Activated gamma-delta T cell treated with anti-CD3 and anti-CD28 coated beads, Interleukin-2, amount 50 U/mL, for 16 hours (primary cell): ENCODE data around the gene ADO.
"Not testable (repeated sequence)": the region's sequence is repeated elsewhere in the genome, so short reads cannot be mapped to it uniquely, and the experiment has no call there.

Experiments used
- DNase-seq: peaks from one replicate; pipeline ENCODE4 v3.0.0-alpha.2; 2020; ENCODE audit warnings: low read depth

ADO gene

DNA sequence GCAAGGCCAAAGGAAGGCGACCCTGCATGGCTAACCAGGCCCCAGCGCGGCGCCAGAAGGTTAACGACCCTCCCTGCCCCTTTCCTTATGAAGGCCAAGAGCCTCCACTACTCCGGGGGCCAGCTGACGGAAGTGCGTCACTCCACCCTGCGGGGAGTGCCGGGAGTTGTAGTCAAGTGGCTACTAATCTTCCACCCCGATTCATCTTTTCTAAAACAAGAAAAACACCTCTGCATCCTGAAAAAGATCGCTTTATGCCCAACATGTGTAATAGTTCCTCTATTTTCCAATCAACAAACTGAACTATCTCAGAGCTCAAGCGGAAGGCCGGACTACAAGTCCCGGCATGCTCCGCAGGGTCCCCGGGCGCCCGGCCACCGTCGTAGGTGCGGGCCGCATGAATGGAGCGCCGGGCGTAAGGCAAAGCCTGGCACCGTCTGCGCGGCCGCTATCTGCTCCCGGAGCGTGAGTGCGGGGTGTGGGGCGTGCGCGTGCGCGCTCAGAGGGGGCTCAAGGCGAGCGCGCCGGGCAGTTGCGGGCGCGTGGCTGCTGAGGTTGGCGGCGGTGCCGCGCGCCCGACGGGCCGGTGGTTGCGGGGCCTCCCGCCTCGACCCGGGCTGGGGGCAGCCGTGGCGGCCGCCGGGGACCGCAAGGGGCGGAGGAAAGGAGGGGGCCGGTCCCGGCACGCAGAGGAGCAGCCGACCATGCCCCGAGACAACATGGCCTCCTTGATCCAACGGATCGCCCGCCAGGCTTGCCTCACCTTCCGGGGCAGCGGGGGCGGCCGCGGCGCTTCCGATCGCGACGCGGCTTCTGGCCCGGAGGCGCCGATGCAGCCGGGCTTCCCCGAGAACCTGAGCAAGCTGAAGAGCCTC lies at the start of gene ADO:
ADO (plus strand) TSS at position 365 of the 875 bp plus-strand sequence; CDS start at position 705, 340 bp downstream.
- peak; percentile 69 for DNase-seq

DNA sequence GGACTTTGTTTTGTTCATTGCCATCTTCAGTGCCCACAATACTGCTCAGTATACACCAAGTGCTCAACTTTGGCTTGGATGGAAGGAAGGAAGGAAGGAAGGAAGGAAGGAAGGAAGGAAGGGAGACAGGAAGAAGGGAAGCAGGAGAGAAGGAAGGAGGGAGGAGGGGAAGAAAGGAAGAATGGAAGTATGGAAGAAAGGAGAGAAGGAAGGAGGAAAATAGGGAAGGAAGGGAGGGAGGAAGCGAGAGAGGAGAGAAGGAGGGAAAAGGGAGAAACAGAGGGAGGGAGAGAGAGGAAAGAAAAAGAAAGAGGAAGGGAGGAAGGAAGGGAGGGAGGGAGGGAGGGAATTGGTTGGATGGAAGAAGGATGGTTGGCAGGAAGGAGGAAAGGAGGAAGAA lies 49.6 kb upstream of the ADO start:
- no peak for DNase-seq

DNA sequence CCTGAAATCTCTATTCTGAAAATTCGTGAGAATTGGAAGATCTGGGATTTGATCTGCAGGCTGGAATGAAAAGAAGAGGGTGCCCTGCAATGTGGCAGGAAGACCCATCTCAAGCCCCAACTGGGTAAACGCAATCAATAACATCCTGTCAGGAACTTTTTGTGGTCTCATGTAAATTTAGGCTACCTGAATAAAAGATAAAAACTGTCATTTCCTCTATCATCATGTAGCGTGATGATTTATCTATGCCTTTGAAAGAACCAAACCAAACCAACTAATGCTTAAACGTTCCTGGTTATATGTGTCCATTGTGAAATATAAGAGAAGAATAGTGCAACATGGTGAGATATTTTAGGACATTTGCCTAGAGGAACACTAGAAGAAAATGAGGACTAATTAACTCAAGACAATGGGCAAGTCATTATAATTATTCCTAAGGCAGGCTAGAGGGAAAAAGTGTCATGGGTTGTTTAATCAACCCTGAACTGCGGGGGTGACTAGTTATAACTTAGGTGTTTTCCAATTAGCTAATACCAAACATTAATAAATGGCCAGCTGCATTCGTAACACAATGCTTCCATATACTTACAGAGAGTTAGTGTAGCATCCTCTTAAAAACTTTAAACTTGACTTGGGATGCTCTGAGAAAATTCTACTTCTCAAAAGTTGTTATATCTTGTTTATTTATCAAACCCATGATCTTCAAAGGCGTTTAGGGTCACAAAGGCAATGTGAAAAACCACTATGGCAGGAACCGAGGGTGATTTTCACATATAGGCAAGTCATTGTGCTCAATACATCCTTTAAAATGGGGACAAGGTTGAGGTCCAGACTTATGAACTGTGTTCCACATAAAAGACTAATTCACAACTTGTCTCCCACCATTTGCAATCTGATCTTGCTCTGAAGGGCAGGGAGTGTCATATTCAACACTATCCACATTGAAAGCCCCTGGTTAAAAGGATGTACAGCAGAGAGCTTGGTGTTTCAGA lies 48.6 kb upstream of the ADO start:
- DNase-seq = no peak

DNA sequence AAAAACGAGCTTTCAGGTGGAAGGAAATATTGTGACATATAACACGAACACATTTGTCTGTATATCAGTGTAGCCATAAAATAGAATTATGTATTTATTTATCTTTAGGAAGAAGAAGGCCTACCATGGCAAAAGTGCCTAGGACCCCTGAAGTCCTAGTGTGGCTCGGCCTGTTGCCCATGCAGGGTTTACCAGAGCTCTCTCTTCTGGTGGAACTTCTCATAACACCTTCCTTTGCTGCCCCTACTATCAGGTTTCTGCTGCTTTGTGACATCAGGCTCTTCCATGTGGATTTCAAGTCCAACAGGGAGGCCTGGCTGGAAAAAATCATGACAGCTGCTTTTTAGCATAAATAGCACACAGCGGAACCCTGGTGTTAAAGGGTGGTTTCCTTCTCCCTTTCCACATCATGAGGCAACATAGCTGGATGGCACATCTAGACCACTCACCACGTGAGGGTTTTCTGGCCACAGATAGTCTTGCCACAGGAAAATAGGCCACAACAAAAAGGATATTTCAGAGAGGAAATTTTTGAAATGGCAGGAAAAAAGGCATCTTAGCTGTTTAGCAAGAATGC lies 44.8 kb upstream of the ADO start:
- DNase-seq = no peak

DNA sequence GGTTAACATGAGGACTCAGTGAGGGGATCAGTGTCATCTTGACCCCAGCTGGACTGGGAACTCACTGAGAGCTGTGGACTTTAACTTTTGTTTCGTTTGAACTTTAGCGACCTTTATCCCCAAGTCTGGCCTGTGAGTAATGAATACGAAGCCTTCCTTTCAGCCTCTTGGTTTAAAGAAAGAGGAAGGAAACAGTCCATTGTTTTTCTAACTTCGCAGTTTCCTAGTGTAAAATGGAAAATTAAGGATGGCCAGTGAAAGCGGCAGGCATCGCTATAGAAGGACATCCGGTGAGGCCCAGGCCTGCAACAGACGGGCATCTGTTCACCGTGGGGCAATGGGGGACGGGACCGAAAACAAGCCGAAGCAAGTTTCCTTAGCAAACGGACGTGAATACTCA lies 44.1 kb upstream of the ADO start:
- DNase-seq = no peak

DNA sequence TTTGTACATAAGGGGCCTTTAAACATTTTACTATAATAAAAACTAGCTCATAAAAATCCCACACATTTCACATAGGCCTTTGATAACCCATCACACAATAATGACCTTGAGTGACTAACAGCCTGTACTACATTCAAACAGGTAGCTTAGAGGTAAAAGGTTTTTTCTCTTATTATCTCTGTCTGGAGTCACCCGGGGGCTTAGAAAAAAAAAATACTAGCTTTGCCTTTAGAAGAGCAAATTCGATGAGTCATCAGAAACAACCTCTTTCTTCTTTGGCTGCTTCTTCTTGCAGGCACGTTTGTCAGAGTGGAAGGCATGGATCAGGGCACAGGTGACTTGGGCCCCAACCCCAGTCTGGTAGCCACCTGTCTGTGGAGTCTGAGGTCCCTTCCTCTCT lies 43.4 kb upstream of the ADO start:
- DNase-seq = no peak

DNA sequence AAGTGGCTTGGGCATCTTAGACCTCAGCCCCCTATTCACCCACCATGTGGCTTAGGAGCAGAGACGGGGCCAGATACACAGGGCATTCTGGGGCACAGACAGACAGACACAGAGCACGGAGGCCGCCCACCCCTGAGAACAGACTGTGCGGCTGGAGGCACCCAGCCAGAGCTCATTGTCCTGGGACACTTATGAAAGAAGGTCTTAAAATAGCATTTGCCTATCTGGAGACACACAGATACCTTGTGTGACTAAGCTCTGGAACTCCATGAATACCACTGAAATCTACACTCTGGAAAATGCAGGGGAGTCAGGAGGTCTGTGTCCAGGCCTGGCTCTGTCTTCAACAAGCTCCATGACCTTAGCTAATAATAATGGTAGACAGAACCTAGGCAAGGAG lies 41.4 kb upstream of the ADO start:
- no peak for DNase-seq

DNA sequence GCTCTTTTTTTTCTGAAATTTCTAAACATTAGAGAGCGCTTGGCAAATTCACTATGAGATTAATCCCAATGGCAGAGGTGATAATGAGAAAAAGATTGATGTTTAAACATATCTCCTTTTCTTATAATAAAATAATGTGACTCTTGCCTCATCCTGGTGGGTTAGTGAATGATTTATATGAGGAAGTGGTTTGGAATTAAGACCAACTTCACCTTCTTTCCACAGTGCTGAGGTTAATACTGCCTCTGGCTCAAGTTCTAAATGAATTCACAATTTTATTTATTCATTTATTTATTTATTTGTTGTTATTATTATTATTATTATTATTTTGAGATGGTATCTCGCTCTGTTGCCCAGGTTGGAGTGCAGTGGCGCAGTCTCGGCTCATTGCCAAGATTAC lies 40.5 kb upstream of the ADO start:
- DNase-seq = no peak

DNA sequence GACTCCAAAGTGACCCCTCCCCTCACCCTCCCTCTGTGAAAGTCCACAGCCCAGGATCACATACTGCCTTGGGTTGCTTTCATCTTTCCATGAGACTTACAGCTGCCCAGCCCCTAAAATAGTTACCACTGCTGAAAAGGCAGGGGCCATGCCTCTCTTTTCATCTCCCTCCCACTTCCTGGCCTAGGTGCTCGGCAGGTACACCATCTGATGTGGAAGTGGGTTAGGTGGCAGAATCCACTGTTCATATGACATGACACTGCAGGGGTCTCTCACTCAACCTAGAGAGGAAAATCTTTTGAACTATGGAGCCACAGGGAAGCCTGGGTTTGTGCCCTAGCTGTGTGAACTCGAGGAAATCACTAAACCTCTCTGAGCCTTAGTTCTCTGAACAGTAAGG lies 38.8 kb upstream of the ADO start:
- no peak for DNase-seq

DNA sequence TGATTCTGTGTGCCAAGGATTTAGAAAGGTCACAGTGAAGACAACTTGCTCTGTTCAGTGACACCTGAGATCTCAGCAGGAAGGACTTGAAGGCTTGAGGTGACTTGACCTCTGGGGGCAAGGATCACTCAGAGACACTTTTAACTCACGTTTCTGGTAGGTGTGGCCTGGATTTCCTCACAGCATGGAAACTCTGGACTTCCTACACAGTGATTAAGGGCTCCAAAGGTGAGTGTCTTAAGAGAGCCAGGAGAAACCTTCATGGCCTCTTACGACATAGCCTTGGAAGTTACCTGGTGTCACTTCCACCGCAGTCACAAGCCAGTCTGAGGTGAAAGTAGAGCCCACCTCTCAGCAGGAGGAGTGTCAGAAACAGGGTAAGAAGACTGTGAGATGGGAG lies 38.1 kb upstream of the ADO start:
- DNase-seq = no peak

DNA sequence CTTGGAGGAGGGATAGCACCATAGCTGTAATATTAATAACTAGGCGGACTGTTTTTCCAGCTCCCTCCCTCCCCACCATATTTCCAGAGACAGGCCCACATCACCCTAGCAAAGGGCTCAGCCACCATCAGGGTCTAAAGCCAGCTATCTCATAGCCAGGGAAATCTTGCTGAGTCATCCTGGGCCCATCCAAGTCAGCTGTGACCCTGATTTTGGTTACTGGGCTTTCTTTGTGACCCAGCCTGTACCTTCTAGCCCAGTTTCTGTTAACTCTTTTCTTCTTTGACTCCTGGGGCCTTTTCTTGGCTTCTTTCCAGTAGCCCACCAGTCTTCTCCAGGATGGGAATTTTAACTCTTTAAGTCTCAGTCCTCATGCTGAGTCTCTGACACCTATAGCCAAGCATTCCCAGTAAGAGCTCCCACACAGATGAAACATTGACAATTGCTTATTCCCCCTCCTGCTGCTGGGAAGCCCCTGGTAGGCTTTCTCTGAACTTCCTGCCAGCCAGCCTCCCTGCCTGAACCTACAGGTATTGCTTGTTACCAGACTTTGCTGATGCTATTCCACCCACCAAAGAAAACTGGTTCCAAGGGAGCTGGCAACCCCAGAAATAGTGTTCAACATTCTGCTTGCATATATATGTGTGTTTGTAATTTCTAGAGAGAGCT lies 34.8 kb upstream of the ADO start:
- DNase-seq = no peak

DNA sequence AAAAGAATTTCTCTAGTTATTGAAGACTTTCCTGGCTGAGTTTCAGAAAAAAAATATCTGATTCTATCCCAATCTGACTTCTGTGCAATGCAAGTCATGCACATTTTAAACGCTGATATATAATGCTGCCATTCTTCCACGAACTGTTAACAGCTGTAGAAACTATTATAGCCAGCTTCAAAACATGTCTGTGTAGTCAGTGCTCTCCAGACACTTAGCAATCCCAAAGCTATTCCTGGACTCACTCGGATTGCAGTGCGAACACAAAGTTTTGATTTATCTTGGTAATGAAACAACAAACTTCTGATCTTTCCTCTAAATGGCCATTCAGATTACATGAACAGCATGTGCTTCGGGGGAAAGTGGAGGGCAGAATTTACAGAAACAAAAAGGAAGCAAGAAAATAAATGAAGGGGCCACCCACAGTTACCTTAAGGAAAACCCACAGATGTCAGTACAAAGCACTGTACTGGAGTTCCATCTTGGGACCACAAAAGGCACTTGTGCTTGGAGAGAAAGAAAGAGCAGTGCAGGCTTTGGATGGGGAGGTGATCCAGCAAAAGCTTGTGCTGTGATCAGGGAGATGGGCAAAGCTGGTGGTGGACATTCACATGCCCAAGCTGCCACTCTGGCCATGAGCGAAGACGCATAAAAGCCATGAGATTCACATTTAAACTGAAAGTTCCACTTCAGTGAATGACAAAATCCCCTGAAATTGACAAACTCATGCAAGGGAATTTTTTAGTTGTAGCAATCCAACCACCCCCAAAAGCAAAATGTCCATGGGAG lies 32.1 kb upstream of the ADO start:
- DNase-seq = no peak

DNA sequence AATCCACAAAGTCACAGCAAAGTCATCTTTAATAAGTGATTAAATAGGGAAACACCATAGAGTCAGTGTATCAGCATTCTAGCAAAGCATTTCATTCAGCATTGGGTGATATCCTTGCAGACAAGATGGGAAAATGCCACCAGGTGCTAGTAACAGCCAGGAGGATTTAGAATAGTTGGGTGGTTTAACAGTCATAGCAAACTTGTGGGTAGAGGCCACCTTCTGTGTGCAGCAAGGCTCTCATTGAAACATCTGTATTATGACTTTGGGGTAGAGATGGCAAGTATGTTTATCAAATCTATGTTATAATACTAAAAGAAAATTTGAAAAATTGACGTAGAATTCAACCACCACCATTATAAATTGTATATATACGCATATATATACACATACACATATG lies 26.4 kb upstream of the ADO start:
- no peak for DNase-seq

DNA sequence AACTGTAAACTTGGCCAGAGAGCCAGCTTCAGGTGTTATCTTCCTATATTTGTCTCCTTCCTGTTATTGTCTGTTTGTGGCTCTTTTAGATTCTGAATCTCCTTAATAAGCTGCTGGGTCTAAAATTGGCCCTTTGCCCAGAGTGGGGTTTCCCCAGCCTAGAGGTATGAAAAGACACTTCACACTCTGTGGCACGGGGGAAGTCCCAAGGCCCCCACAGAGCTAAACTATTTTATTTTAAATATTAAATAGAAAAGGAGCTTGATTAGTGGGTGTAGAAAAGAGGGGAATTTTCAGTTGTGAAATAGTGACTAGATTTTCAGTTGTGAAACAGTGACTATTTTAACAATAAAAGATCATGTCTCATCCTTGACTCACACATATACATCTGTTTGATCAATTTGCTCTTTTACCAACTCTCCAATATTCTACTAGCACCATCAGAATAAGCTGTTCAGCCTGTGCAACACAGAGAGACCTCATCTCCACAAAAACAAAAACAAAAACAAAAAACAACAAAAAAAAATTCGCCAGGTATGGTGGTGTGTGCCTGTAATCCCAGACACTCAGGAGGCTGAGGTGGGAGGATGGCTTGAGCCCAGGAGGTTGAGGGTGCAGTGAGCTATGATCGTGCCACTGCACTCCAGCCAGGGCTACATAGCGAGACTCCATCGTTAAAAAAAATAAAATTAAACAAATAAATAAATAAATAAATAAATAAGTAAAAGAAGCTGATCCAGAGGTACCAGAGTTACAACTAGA lies 24.9 kb upstream of the ADO start:
- peak; percentile 87 for DNase-seq

DNA sequence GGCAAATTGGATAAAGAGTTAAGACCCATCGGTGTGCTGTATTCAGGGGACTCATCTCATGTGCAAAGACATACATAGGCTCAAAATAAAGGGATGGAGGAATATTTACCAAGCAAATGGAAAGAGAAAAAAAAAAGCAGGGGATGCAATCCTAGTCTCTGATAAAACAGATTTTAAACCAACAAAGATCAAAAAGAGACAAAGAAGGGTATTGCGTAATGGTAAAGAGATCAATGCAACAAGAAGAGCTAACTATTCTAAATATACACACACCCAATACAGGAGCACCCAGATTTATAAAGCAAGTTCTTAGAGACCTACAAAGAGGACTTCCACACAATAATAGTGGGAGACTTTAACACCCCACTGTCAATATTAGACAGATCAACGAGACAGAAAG lies 20.0 kb upstream of the ADO start:
- not testable (repeated sequence) for DNase-seq

DNA sequence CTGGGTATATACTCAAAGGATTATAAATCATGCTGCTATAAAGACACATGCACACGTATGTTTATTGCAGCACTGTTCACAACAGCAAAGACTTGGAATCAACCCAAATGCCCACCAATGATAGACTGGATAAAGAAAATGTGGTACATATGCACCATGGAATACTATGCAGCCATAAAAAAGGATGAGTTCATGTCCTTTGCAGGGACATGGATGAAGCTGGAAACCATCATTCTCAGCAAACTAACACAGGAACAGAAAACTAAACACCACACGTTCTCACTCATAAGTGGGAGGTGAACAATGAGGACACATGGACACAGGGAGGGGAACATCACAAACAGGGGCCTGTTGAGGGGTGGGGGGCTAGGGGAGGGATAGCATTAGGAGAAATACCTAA lies 16.2 kb upstream of the ADO start:
- not testable (repeated sequence) for DNase-seq

DNA sequence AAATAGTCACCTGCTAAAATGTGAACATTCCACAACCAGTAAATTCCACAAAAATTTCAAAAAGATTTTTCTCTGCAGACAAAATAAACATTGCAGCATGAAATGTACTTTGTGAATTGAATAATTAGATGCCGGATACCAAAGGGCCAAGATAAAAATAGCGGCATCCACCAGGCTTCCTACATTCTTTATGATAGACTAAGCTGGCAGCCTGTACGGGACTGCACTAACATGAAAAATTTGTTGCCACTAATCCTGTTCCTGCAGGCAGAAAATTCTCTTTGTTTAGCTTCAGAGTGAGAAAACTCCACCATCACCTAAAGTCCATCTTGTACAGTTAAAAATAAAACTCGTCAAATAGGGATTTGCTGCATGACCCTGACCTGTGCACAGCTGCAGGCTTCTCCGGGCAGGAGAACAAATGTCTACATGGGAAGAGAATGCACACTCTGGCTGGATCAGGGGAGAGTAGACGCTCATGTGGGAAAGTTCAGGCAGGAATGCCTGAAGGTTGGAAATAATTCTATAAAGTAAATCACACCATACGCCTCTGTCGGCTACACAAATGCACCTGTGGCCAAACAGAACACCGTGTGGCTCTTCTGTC lies 15.6 kb upstream of the ADO start:
- DNase-seq = no peak

DNA sequence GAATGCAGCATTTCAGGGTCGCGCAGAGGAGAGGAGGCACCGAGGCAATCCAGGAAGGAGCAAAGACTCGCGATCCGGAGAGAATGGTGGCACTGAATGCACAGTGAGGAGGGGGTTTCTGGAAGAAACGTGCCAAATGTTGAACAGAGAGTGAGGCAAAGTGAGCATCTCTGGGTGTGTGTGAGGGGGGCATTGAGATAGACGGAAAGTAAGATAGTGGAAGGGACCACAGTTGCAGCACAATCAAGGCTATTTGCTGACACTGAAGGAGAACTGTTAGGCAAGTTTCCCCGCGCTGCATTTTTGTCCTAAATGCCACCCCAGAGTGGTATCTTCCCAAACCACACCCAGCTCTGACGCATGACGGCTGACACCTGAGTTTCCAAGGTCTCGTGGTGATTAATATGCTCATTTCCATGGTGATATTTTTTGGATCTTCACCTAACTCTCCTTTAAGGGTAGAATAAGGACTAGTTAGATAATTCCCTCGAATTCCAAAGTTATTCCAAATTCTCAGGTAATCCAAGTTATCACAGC lies 14.4 kb upstream of the ADO start:
- DNase-seq = no peak

DNA sequence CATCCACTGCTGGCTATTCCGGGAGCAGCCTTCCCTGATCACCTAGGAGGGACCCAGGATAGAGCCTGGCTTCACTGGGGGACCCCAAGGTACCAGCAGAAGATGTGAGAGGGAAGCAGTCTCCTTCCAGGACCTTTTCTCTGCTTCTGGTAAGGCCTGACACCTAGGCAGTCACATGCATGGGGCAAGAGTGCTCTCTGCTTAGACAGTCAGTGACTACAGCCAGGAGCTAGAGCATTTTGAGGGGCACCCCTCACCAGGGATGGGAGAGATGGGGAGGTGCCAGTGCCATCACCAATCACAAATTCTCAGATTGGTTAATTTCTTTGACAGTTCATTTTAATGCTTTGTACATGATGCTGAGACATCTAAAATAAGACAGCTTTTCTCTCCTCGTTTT lies 13.9 kb upstream of the ADO start:
- DNase-seq = no peak

DNA sequence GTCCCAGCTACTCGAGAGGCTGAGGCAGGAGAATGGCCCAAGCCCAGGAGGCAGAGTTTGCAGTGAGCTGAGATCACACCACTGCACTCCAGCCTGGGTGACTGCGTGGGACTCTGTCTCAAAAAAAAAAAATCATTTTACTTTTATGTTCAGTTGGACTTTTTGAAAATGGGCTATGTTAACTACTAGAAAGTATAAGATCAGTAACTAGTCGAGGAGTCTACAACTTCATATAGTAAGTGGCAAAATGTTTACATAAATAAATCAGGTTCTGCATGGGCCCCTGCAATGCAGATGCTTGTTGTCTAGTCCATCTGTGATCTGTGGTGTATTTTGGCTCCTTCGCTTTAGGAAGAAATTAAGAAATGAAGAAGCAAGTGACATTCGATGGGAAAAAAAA lies 12.3 kb upstream of the ADO start:
- no peak for DNase-seq
